Skeletal muscle tissue (tissue), 4 donors: ENCODE measurements around the gene CD2BP2. TPM values are rescaled to one million over a fixed set of nuclear protein-coding genes. Genes with fewer than 3 reads are reported as not detected.
"Not testable (repeated sequence)": the region's sequence is repeated elsewhere in the genome, so short reads cannot be mapped to it uniquely, and the experiment has no call there.

Experiments used
- H3K27ac ChIP-seq: one replicate; pipeline ENCODE4 v1.7.0; 2013; ENCODE audit warnings: mild to moderate bottlenecking, low read depth, low read length, inconsistent platforms
- H3K27me3 ChIP-seq, 3 donors: one replicate each; pipeline ENCODE4 v1.7.0; 2013; ENCODE audit warnings: low read length in 3 of 3; ENCODE audit not compliant: control insufficient read depth in 3 of 3, insufficient read depth in 3 of 3
- H3K36me3 ChIP-seq, 3 donors: one replicate each; pipeline ENCODE4 v1.7.0; 2013; ENCODE audit warnings: low read length in 3 of 3; ENCODE audit not compliant: control insufficient read depth in 3 of 3, insufficient read depth in 3 of 3
- H3K4me1 ChIP-seq, 3 donors: one replicate each; pipeline ENCODE4 v1.7.0; 2013; ENCODE audit warnings: low read length in 3 of 3, mild to moderate bottlenecking in 3 of 3; ENCODE audit not compliant: control insufficient read depth in 3 of 3, insufficient read depth in 3 of 3
- H3K4me3 ChIP-seq, 3 donors: one replicate each; pipeline ENCODE4 v1.7.0; 2013; ENCODE audit warnings: low read length in 3 of 3
- H3K9ac ChIP-seq, 3 donors: one replicate each; pipeline ENCODE4 v1.7.0; 2013; ENCODE audit warnings: low read length in 3 of 3, mild to moderate bottlenecking in 3 of 3, moderate library complexity in 2 of 3, low read depth in 1 of 3
- H3K9me3 ChIP-seq, 3 donors: one replicate each; pipeline ENCODE4 v1.7.0; 2013; ENCODE audit warnings: low read length in 3 of 3; ENCODE audit not compliant: control insufficient read depth in 3 of 3
- total RNA-seq: library from RNA; depleted of rRNA; stranded (reverse); fragments of >200 nt; gene quantifications from one replicate; pipeline ENCODE4 v1.2.3, GENCODE V29; 2014
- donor health status: Osteomylitis.

The CD2BP2 gene
- total RNA-seq, 1 donor from 2014 or later = 24.5 TPM

DNA sequence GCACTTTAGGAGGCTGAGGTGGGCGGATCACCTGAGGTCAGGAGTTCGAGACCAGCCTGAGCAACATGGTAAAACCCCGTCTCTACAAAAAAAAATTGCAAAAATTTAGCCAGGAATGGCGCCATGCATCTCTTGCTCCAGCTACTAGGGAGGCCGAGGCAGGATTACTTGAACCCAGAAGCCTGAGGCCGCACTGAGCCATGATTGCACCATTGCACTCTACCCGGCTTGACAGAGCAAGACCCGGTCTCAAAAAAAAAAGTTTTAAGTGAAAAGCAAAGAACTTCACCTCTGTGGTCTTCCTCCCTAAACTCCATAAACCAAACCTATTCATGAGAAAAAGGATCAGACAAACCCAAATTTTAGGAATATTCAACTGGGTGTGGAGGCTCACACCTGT lies 7.0 kb downstream of the CD2BP2 start:
- H3K27ac ChIP-seq = no peak overlapping the region
- no peak overlapping the region for H3K9ac ChIP-seq

DNA sequence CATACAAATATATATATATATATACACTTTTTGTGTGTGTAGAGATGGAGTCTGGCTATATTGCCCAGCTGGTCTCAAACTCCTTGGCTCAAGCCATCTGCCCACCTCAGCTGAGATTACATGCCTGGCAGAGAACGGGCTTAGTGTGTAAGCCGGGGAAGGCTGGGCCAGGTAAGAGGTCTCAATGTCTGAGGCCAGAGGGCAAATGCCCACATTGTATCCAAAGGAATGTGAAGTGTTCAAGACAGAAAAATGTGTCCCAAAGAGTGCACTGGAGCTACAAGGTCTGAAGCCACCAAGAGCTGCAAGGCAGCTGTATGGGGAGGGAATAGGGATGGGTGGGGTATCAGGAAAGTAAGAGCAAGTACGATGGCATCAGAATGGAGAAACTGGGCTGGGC lies 8.8 kb downstream of the CD2BP2 start:
- Histone ChIP-seq H3K36me3 (peaks cover 9 to 13% (median 11%) of the 10 kb centered on the region in 3 donors), H3K4me3 (no peak overlapping the region), H3K9me3 (no peaks in the 10 kb centered on the region), H3K27ac (no peak overlapping the region), H3K27me3 (no peaks in the 10 kb centered on the region), H3K9ac (no peak overlapping the region), H3K4me1 (peaks cover under 1 to 6% (median 2%) of the 10 kb centered on the region in 3 donors)

More for the DNA sequence above, 7.0 kb downstream of the CD2BP2 start:
- Histone ChIP-seq H3K4me1 (peaks cover 15 to 25% (median 16%) of the 10 kb centered on the region in 3 donors), H3K36me3 (peaks cover 19 to 23% (median 20%) of the 10 kb centered on the region in 3 donors), H3K9me3 (no peaks in the 10 kb centered on the region), H3K4me3 (no peak overlapping the region), H3K27me3 (no peaks in the 10 kb centered on the region)

DNA sequence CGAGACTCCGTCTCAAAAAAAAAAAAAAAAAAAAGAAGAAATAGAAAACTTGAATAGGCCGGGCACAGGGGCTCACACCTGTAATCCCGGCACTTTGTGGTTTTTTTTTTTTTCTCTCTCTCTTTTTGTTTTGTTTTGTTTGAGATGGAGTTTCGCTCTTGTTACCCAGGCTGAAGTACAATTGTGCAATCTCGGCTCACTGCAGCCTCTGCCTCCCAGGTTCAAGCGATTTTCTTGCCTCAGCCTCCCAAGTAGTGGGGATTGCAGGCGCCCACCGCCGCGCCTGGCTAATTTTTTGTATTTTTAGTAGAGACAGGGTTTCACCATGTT lies 11.7 kb downstream of the CD2BP2 start:
- H3K27me3 ChIP-seq, H3K36me3 ChIP-seq, H3K9ac ChIP-seq, H3K9me3 ChIP-seq, H3K27ac ChIP-seq, H3K4me3 ChIP-seq, H3K4me1 ChIP-seq: not testable (repeated sequence)

DNA sequence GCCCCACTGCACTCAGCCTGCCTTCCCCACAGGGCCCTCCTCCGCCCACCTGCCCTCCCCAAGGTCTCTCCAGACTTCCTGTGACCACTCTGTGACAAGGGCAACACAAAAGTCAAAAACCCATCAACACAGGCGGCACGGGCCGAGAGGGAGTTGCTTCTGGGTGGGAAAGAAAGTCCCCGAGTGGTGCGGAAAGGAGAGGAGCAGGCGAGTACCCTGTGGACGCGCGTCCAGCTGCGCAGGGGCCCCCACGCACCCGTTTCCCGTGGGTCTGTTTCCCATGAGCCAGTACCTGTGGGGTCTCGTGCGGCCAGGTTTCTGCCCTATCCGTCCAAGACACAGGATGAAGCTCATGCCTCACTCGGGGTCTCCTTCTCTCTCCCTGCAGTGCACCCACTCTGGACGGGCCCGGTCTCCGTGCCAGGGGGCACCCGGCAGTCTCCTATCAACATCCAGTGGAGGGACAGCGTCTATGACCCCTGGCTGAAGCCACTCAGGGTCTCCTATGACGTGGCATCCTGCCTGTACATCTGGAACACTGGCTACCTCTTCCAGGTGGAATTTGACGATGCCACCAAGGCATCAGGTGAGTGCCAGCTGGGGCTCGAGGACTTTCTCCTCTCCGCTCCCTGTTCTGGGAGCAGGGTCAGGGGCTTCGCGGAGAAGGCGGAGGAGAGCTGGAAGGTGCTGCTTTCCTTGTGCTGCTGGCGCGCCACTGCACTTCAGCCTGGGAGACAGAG lies 12.2 kb downstream of the CD2BP2 start:
- H3K4me1 ChIP-seq = no peaks in the 10 kb centered on the region
- H3K4me3 ChIP-seq = no peak overlapping the region

DNA sequence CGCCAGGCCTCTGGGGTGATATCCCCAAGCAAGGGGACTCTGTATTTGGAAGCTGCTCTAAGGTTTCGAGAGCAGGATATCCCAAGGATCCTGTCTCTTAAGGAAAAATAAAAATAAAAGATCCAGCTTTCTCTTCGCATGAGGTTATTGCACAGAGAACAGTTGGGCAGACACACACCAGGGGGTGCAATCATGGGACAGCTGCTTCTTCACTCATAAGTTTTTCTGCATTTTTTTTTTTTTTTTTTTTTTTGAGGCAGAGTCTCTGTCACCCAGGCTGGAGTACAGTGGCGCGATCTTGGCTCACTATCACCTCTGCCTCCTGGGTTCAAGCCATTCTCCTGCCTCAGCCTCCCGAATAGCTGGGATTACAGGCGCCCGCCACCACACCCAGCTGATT lies 13.1 kb downstream of the CD2BP2 start:
- H3K9ac ChIP-seq, H3K4me3 ChIP-seq, H3K9me3 ChIP-seq, H3K27me3 ChIP-seq, H3K27ac ChIP-seq, H3K36me3 ChIP-seq, H3K4me1 ChIP-seq: not testable (repeated sequence)

More for the DNA sequence above, 12.2 kb downstream of the CD2BP2 start:
- Histone ChIP-seq H3K9ac (no peak overlapping the region), H3K27me3 (no peaks in the 10 kb centered on the region), H3K36me3 (no peaks in the 10 kb centered on the region), H3K27ac (no peak overlapping the region), H3K9me3 (no peaks in the 10 kb centered on the region)

DNA sequence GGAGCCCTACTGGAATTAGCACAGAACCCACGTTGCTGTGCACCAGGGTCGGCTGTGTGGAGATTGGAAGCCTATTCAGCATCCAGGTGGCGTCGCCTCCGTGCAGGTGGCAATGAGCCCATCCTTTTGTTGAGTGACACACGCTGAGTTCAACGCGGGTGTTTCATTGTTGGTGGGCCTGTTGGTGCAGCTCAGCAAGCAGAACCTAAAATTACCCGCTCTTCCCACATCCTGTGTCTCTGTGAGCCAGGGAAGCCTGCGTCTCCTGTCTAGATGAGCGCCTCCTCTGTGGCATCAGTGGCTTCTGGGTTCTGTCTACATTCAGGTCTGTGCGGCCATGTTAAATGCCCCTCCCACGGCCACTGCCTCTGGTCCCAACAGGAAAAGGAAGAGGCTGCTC lies 14.5 kb downstream of the CD2BP2 start:
- H3K27ac ChIP-seq = no peak overlapping the region
- H3K27me3 ChIP-seq = no peaks in the 10 kb centered on the region
- peaks cover 3 to 8% (median 7%) of the 10 kb centered on the region in 3 donors for H3K4me1 ChIP-seq
- no peaks in the 10 kb centered on the region for H3K9me3 ChIP-seq
- H3K36me3 ChIP-seq = no peaks in the 10 kb centered on the region
- H3K4me3 ChIP-seq = no peak overlapping the region
- H3K9ac ChIP-seq = no peak overlapping the region

DNA sequence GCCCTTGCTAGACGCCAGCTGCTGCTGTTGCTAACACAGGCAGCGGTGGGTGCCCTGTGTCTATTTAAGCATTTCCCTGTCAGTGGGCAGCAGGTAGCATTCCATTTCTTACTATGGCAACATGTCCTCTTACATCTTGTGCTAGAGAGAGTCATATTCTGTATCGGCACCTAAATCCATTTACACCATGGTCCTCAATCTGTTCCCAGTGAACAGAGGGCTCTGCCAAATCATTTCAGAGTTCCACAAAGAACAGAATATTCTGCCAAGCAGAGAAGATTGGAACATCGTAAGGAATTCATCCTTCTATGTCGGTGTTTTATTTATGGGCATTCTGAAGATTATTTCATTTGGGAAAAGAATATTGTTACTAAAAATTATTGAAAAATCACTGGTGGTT lies 16.4 kb downstream of the CD2BP2 start:
- H3K36me3 ChIP-seq, H3K9me3 ChIP-seq, H3K4me3 ChIP-seq, H3K27me3 ChIP-seq, H3K27ac ChIP-seq, H3K9ac ChIP-seq: not testable (repeated sequence)
- H3K4me1 ChIP-seq = peaks cover 4 to 12% (median 9%) of the 10 kb centered on the region in 3 donors

DNA sequence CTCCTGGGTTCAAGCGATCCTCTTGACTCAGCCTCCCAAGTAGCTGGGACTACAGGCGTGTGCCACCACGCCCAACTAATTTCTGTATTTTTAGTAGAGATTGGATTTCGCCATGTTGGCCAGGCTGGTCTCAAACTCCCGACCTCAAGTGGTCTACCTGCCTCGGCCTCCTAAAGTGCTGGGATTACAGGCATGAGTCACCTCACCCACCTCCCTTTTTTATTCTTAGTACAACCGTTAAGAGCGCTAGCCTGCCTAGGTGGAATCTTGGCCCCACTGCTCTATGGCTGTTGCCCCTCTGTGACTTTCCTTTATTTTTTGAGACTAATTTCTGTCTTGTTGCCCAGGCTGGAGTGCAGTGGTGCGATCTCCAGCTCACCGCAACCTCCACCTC lies 17.1 kb downstream of the CD2BP2 start:
- H3K27me3 ChIP-seq, H3K27ac ChIP-seq, H3K9me3 ChIP-seq, H3K9ac ChIP-seq, H3K36me3 ChIP-seq, H3K4me3 ChIP-seq: not testable (repeated sequence)
- peaks cover 4 to 12% (median 9%) of the 10 kb centered on the region in 3 donors for H3K4me1 ChIP-seq

DNA sequence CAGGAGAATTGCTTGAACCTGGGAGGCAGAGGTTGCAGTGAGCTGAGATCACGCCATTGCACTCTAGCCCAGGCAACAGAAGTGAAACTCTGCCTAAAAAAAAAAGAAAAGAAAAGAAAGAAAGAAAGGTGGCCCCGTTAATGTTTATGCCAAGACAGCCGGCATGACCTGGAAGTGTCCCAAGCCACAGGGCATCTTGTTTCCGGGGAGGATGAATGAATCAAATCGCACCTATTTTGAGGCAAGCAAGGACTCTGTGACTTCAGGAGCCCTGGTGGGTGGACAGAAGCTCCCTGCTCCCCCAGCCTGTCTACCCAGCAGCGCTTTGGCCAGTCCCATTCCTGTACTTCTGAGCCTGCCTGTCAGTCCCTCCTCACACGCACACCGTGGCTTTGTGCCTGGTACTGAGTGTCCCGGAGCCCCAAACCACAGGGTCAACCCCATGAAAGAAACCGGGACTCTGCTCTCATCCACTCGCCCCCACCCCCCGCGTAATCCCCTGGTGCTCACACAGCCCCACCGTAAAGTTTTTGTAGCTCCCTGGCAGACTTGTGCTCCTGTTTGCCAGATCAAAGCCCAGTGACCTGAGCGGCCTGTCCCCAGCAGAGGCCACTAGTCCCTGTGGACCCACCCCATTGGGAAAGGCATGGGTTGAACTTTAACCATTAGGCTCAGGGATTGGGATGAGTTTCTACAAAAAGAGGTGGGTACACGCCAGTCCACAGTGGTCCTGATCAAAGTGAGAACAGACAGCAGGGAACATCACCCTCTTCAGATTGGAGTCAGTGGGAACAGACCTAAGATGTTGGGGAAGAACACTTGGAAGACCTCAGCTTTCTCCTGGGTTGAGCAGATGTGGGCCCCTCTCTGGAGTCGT lies 19.3 kb downstream of the CD2BP2 start:
- Histone ChIP-seq H3K9ac (peak overlapping the region; percentile 66 to 86 (median 79)), H3K27me3 (no peaks in the 10 kb centered on the region), H3K27ac (peak overlapping the region; percentile 86), H3K4me1 (peaks cover 4 to 12% (median 9%) of the 10 kb centered on the region in 3 donors), H3K36me3 (no peaks in the 10 kb centered on the region), H3K4me3 (peak overlapping the region; percentile 61 to 68 (median 67)), H3K9me3 (no peaks in the 10 kb centered on the region)

DNA sequence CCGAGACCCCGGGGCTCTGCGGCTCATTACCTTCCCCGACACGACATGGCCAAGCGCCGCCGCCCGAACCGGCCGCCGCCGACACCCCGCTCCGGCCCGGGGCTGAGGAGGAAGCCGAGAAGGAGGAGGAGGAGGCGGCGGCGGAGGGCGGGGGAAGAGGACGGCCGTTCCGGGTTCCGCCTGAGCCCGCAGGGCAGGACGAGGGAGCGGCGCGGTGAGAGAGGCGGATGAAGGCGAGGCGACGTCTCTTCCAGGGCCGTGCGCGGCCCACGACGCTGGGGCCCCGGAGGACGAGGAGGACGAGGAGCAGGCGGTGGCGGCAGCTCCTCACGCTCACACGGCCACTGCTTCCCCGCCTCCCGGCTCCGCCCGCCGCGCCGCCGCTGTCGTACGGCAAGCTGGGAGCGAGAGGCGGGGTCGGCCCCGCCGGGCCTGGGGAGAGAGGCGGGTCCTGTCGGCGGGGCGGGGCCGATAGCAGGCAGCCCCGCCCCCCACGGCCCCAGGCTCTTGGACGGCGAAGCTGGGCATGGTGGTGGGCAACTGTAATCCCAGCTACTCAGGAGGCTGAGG lies 20.0 kb downstream of the CD2BP2 start:
- H3K27ac ChIP-seq = peak overlapping the region; percentile 86
- H3K27me3 ChIP-seq, H3K36me3 ChIP-seq, H3K9me3 ChIP-seq: not testable (repeated sequence)
- H3K4me3 ChIP-seq = peak overlapping the region; percentile 61 to 79 (median 76)
- H3K4me1 ChIP-seq = peaks cover 4 to 12% (median 9%) of the 10 kb centered on the region in 3 donors
- peak overlapping the region; percentile 66 to 86 (median 79) for H3K9ac ChIP-seq
